Mucosa of descending colon (tissue), 3 donors: ENCODE data around the gene SDK1. TPM values are rescaled to one million over a fixed set of nuclear protein-coding genes. Genes with fewer than 3 reads are reported as not detected.

ENCODE experiments used
- ATAC-seq: fragments of 200-7000 bp; cut with Tn5 transposase; one replicate; pipeline ENCODE4 v1.9.1; 2020; ENCODE audit warnings: mild to moderate bottlenecking, moderate library complexity
- DNase-seq, 3 donors: peaks; one replicate each; pipeline ENCODE4 v3.0.0-alpha.2; 2020
- H3K36me3 ChIP-seq: fragments of 200-600 bp; one replicate; pipeline ENCODE4 v1.8.0; 2021; ENCODE audit warnings: low read depth, mild to moderate bottlenecking
- H3K4me1 ChIP-seq: fragments of 200-600 bp; one replicate; pipeline ENCODE4 v1.8.0; 2021; ENCODE audit warnings: low read depth, mild to moderate bottlenecking
- H3K4me3 ChIP-seq: fragments of 200-600 bp; one replicate; pipeline ENCODE4 v1.8.0; 2021; ENCODE audit warnings: mild to moderate bottlenecking
- H3K9me3 ChIP-seq: fragments of 200-600 bp; one replicate; pipeline ENCODE4 v1.8.0; 2021; ENCODE audit warnings: mild to moderate bottlenecking
- intact Hi-C, 2 donors: fragments of 100-400 bp; cut with DNase I in 1 of 2; cut with micrococcal nuclease in 1 of 2; formaldehyde crosslinking; loops; one replicate each; pipeline versions ENCODE4 v1.11.0 to v1.11.1; 2022; cut with DNase I, micrococcal nuclease
- total RNA-seq, 3 donors: library from RNA; stranded (reverse); fragmentation: NEBNext Ultra II Directional in 2 of 3; extraction: Animal tissue kit (Norgen Biotek cat#: 25700) in 2 of 3; gene quantifications; one replicate each; pipeline versions ENCODE4 v1.2.1 to v1.2.4, GENCODE V29; 2021 to 2023
- TF ChIP-seq, protein P1 (sequence below): fragments of 200-600 bp; IDR thresholded peaks from one replicate; pipeline ENCODE4 v1.8.0; 2022; ENCODE audit warnings: antibody characterized with exemption, mild to moderate bottlenecking
- donor health status: DM: no; HTN: no; CAD: no; lungs with moderate emphysema.
- donor health status: DM: no; HTN: no; CAD: no.
- donor health status: DM: no; HTN: yes; CAD: no.

SDK1 gene
- total RNA-seq, 3 donors from 2014 or later, result 2.7 to 20.2 (median 4.2) TPM

DNA sequence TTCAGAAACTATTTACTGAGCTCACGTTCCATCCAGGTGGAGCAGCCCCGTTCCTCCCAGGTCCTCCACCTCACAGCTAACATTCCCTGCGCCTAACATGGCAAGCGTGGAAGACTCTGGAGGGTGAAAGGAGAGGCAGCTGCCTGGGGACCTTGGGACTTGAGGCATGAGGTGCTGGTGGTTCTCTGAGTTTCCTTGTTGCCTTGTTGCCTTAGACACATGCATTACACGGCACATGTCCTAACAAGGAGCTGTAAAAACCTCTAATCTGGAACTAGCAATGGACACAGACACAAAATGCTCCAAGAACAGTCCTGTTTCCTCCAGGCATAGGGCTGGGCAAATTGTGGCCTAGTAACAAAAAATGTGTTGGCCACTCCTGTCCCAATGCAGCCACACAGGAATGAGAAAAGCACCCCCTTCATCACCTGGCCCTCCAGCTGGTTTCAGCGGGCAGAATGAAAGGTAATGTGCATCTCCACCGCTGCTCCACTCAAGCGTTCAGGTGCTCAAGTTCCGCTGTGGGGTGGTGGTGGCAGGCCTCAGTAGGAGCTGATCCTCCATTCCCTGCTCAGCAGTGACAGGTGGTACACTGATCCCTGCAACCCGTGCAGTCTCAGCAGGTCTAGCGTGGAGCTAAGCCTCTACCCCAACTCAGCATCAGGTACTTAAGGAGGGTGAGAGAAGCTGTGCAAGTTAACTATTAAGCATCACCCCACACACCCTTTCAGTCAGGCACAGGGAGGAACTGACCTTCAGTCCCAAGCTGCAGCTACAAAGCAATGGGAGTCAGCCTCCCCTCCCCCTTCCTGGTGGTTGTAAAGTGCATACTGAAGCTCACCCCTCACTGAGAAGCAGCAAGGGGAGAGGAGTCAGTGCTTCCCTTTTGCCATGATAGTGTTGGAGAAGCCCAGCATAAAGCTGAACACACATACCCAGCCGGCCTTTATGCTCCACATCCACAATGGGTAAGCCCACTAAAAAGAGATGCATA is 382.8 kb downstream of the SDK1 start:
- Histone ChIP-seq H3K36me3 (no peaks in the 10 kb centered on the region), H3K4me3 (no peak overlapping the region), H3K9me3 (no peaks in the 10 kb centered on the region), H3K4me1 (peaks cover 3% of the 10 kb centered on the region)
- DNase-seq (peak in 2 of 3 donors; percentile 30 to 61), ATAC-seq (peak; percentile 37)
- TF ChIP-seq, protein P1, sequence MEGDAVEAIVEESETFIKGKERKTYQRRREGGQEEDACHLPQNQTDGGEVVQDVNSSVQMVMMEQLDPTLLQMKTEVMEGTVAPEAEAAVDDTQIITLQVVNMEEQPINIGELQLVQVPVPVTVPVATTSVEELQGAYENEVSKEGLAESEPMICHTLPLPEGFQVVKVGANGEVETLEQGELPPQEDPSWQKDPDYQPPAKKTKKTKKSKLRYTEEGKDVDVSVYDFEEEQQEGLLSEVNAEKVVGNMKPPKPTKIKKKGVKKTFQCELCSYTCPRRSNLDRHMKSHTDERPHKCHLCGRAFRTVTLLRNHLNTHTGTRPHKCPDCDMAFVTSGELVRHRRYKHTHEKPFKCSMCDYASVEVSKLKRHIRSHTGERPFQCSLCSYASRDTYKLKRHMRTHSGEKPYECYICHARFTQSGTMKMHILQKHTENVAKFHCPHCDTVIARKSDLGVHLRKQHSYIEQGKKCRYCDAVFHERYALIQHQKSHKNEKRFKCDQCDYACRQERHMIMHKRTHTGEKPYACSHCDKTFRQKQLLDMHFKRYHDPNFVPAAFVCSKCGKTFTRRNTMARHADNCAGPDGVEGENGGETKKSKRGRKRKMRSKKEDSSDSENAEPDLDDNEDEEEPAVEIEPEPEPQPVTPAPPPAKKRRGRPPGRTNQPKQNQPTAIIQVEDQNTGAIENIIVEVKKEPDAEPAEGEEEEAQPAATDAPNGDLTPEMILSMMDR, result no peak
- intact Hi-C loops, result no loop called here

DNA sequence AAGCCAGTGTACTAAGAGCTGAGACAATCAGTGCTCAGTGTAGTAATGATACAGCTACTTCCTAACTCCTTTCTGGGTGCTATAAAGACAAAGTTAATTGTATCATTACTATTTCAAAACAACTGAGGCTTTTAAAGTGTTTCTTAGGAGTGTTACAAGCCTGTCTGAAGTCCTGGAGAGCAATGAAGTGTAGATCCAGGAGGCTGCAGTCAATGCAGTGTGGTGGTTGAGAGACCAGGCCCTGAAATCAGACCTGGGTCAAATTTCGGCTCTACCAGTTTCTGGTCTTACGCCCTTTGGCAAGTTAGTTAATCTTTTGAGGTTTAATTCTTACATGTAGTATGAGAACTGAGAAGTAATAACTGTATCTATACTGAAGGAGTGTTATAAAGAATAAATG is 387.0 kb downstream of the SDK1 start:
- ATAC-seq (no peak), DNase-seq (no peak)
- Histone ChIP-seq H3K4me1 (peaks cover 3% of the 10 kb centered on the region), H3K36me3 (no peaks in the 10 kb centered on the region), H3K9me3 (no peaks in the 10 kb centered on the region), H3K4me3 (no peak overlapping the region)
- intact Hi-C loops, result no loop called here
- TF ChIP-seq, protein P1, result no peak

DNA sequence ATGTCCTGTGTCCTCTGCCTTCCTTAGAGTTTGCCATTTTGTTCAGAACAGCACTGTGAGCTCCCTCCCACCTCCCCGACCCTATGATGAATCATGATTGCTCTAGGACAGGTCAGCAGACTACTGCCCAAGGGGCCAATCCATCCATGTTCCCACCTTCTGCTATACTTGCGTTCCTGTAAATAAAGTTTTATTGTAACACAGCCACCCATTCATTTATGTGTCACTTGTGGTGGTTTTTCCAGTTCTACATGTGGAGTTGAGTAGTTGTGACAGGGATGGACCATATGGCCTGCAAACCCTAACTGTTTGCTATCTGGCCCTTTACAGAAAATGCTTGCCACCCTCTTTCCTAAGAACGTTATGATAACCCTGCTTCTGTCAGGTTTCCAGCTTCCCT is 387.8 kb downstream of the SDK1 start:
- DNase-seq (no peak), ATAC-seq (no peak)
- intact Hi-C loops, result no loop called here
- TF ChIP-seq, protein P1, result no peak
- no peaks in the 10 kb centered on the region for H3K9me3 ChIP-seq
- H3K36me3 ChIP-seq, result no peaks in the 10 kb centered on the region
- peaks cover 3% of the 10 kb centered on the region for H3K4me1 ChIP-seq
- no peak overlapping the region for H3K4me3 ChIP-seq

DNA sequence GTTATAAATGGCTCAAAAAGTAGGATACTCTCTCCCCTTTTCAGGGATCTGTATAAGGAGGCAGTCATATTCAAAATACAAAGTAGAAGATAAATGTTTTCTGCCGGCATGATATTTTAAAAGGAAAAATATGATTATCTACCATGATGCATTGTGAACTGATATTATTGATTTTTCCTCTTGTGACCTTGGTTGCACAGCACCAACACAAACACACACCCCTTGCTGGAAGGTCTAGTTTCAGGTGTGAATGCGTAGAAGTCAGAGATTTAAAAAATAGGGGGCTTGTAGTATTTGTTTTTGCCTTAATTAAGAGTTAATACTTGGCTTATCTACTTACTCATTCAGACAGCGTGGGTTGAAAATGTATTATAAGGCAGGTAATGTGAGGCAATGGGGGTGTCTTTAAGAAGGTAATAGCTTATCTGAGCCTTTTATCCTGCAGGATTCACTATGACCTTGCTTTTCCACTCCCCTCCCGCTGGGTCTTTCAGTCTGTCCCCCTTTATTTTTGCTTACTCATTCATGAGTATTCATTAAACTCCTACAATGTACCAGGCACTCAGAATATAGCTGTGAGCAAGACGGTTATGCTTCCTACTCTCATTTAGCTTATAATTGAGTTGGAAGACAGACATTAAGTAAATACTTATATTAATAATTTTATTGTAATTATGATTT is 390.6 kb downstream of the SDK1 start:
- intact Hi-C loops, result loop anchor here in 1 of 2 donors (10.0 kb wide), 1 partner anchor 203 kb away; no protein-coding TSS in a partner anchor
- TF ChIP-seq, protein P1, result no peak
- H3K9me3 ChIP-seq, result no peaks in the 10 kb centered on the region
- H3K4me3 ChIP-seq, result no peak overlapping the region
- DNase-seq (no peak), ATAC-seq (no peak)
- H3K4me1 ChIP-seq, result no peaks in the 10 kb centered on the region
- H3K36me3 ChIP-seq, result no peaks in the 10 kb centered on the region

DNA sequence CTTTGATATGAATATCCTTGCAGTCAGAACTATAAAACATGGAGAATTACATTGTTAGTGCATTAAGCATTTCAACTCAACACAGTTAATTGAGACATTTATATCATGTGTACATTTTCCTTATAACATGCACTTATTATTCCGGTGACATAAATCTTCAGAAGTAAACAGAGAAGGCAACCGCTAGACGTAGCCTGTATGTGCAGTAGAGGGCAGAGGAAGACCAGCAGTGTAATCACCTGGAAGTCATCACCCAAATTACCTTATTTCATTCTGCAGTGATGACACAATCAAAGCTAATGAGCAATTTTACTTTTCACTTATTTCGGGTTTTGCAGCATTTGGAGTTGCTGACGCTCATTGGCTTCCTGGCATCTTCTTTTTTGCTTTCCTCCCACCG is 394.6 kb downstream of the SDK1 start:
- no peaks in the 10 kb centered on the region for H3K4me1 ChIP-seq
- ATAC-seq, result no peak
- no peaks in the 10 kb centered on the region for H3K9me3 ChIP-seq
- TF ChIP-seq, protein P1, result no peak
- intact Hi-C loops, result loop anchor here in 1 of 2 donors (10.0 kb wide), 1 partner anchor 199 kb away; no protein-coding TSS in a partner anchor
- no peak overlapping the region for H3K4me3 ChIP-seq
- H3K36me3 ChIP-seq, result no peaks in the 10 kb centered on the region
- peak in 1 of 3 donors; percentile 23 for DNase-seq
